IMR-90 (cell line): Measurements from ENCODE around the gene UTY. TPM values are rescaled to one million over a fixed set of nuclear protein-coding genes. Genes with fewer than 3 reads are reported as not detected.
"Not testable (repeated sequence)": the region's sequence is repeated elsewhere in the genome, so short reads cannot be mapped to it uniquely, and the experiment has no call there.

Experiments
- ATAC-seq: fragments of 200-7000 bp; cut with Tn5 transposase; 2 replicates; pipeline ENCODE4 v1.9.1; 2020; ENCODE audit warnings: low read depth, mild to moderate bottlenecking, moderate library complexity
- BruUV-seq: library from RNA; stranded (reverse); fragments of 400-500 nt; replicated peaks from 2 replicates; lab custom pipeline; 2021; lab: Mats Ljungman, UMichigan
- CTCF ChIA-PET: fragments of 300-600 bp; formaldehyde crosslinking; extraction: SDS; loops from one replicate; lab custom pipeline; 2021; ENCODE audit warnings: antibody characterized with exemption; lab: Yijun Ruan, JAX
- POLR2A ChIA-PET: fragments of 300-600 bp; sonication (Branson Sonifier 250); formaldehyde crosslinking; loops from one replicate; lab custom pipeline; 2022; ENCODE audit warnings: antibody characterized with exemption; ENCODE audit not compliant: unreplicated experiment; lab: Charles Lee
- DNase-seq: peaks from one replicate; pipeline ENCODE4 v3.0.0; 2013
- H2AFZ ChIP-seq: replicated peaks from 2 replicates; pipeline ENCODE3; 2013; ENCODE audit warnings: low read length, mild to moderate bottlenecking; ENCODE audit not compliant: poor library complexity
- H2AK5ac ChIP-seq: 2 replicates; pipeline ENCODE4 v1.6.1; 2013; ENCODE audit warnings: low read depth, low read length, inconsistent platforms
- H2AK9ac ChIP-seq: replicated peaks from 2 replicates; pipeline ENCODE3; 2013; ENCODE audit warnings: mild to moderate bottlenecking, low read depth, low read length, moderate library complexity; ENCODE audit not compliant: poor library complexity
- H2BK120ac ChIP-seq: 2 replicates; pipeline ENCODE4 v1.6.1; 2013; ENCODE audit warnings: low read depth, low read length, inconsistent platforms
- H2BK15ac ChIP-seq: 3 replicates; pipeline ENCODE4 v1.6.1; 2013; ENCODE audit warnings: low read depth, low read length, inconsistent platforms
- H2BK20ac ChIP-seq: 2 replicates; pipeline ENCODE4 v1.6.1; 2013; ENCODE audit warnings: low read depth, mild to moderate bottlenecking, inconsistent platforms, low read length, moderate library complexity
- H2BK5ac ChIP-seq: 2 replicates; pipeline ENCODE4 v1.6.1; 2013; ENCODE audit warnings: mild to moderate bottlenecking, low read depth, low read length, inconsistent platforms; ENCODE audit not compliant: poor library complexity, severe bottlenecking
- H3K14ac ChIP-seq: replicated peaks from 2 replicates; pipeline ENCODE4 v1.6.1; 2013; ENCODE audit warnings: low read depth, low read length, inconsistent platforms
- H3K18ac ChIP-seq: 2 replicates; pipeline ENCODE4 v1.6.1; 2013; ENCODE audit warnings: low read depth, low read length, control low read depth
- H3K23ac ChIP-seq: 2 replicates; pipeline ENCODE4 v1.6.1; 2013; ENCODE audit warnings: low read depth, low read length, inconsistent platforms
- H3K27ac ChIP-seq: 2 replicates; pipeline ENCODE4 v1.5.1; 2013; ENCODE audit warnings: mild to moderate bottlenecking, control low read depth, low read length; ENCODE audit not compliant: insufficient read depth
- H3K27me3 ChIP-seq: 2 replicates; pipeline ENCODE4 v1.6.1; 2013; ENCODE audit warnings: low read length; ENCODE audit not compliant: control insufficient read depth, insufficient read depth
- H3K36me3 ChIP-seq: 2 replicates; pipeline ENCODE4 v1.6.1; 2013; ENCODE audit warnings: low read length, mixed read lengths; ENCODE audit not compliant: control insufficient read depth, insufficient read depth
- H3K4ac ChIP-seq: 2 replicates; pipeline ENCODE4 v1.6.1; 2013; ENCODE audit warnings: low read depth, low read length, inconsistent platforms
- H3K4me1 ChIP-seq: 2 replicates; pipeline ENCODE4 v1.6.1; 2013; ENCODE audit warnings: low read length, mixed read lengths; ENCODE audit not compliant: control insufficient read depth, insufficient read depth
- H3K4me2 ChIP-seq: 2 replicates; pipeline ENCODE4 v1.6.1; 2013; ENCODE audit warnings: low read depth, mild to moderate bottlenecking, control low read depth, low read length, moderate library complexity
- H3K4me3 ChIP-seq: 2 replicates; pipeline ENCODE4 v1.5.1; 2013; ENCODE audit warnings: low read depth, mild to moderate bottlenecking, control low read depth, low read length, moderate library complexity; ENCODE audit not compliant: insufficient read depth
- H3K56ac ChIP-seq: 2 replicates; pipeline ENCODE4 v1.6.1; 2013; ENCODE audit warnings: low read length, inconsistent platforms; ENCODE audit not compliant: insufficient read depth; ENCODE audit errors: extremely low read depth
- H3K79me1 ChIP-seq, 2 experiments: 2 replicates each; pipeline ENCODE4 v1.6.1; 2013; ENCODE audit warnings: low read length in 2 of 2, inconsistent platforms in 1 of 2, low read depth in 1 of 2
- H3K9ac ChIP-seq: 2 replicates; pipeline ENCODE4 v1.6.1; 2013; ENCODE audit warnings: low read depth, low read length, control low read depth
- H3K9me1 ChIP-seq: 2 replicates; pipeline ENCODE4 v1.6.1; 2013; ENCODE audit warnings: low read length, inconsistent platforms; ENCODE audit not compliant: insufficient read depth
- H3K9me3 ChIP-seq: 2 replicates; pipeline ENCODE4 v1.6.1; 2013; ENCODE audit warnings: low read length; ENCODE audit not compliant: control insufficient read depth, insufficient read depth
- H4K20me1 ChIP-seq: 2 replicates; pipeline ENCODE4 v1.6.1; 2013; ENCODE audit warnings: low read length, inconsistent platforms; ENCODE audit not compliant: insufficient read depth
- H4K5ac ChIP-seq: 2 replicates; pipeline ENCODE4 v1.6.1; 2013; ENCODE audit warnings: mild to moderate bottlenecking, low read depth, low read length, control low read depth
- H4K8ac ChIP-seq, 2 experiments: 2 replicates each; pipeline ENCODE4 v1.6.1; 2013; ENCODE audit warnings: low read depth in 2 of 2, low read length in 2 of 2, control low read depth in 1 of 2, inconsistent platforms in 1 of 2
- H4K91ac ChIP-seq: 2 replicates; pipeline ENCODE4 v1.6.1; 2013; ENCODE audit warnings: low read depth, low read length, inconsistent platforms; ENCODE audit not compliant: insufficient read depth
- WGBS, 2 experiments: methylation state at CpG; one replicate each; pipeline versions ENCODE4 v1.1.5 to v1.1.7; 2013; ENCODE audit warnings: missing lambda C conversion rate in 2 of 2; ENCODE audit not compliant: insufficient read length in 1 of 2; ENCODE audit errors: extremely low coverage in 2 of 2; 5-methylcytosine and 5-hydroxymethylcytosine counted together
- dilution Hi-C: fragments of 300-500 bp; cut with HindIII; formaldehyde crosslinking; loops from one replicate; pipeline ENCODE4 v1.14.3; 2018; ENCODE audit warnings: low sequenced_read_pairs; ENCODE audit not compliant: unreplicated experiment
- in situ Hi-C: fragments of 300-500 bp; cut with MboI; formaldehyde crosslinking; loops from 3 replicates; pipeline ENCODE4 v1.14.3; 2019; ENCODE audit warnings: low sequenced_read_pairs, inconsistent platforms, mixed read lengths
- intact Hi-C: fragments of 100-400 bp; cut with micrococcal nuclease; formaldehyde crosslinking; loops from 2 replicates; pipeline ENCODE4 v1.10.0; 2022
- polyA plus RNA-seq, 3 experiments: library from polyadenylated mRNA; depleted of rRNA; stranded (reverse); fragments of >200 nt; gene quantifications; 2 replicates each; pipeline ENCODE4 v1.2.3, GENCODE V29; 2012; ENCODE audit warnings: low replicate concordance in 1 of 3
- total RNA-seq: library from RNA; depleted of rRNA; stranded (reverse); fragments of >200 nt; gene quantifications from 2 replicates; pipeline ENCODE4 v1.2.3, GENCODE V29; 2012

UTY gene
- total and polyA plus RNA-seq, 2 of the 4 experiments (the other 2 are of a cell fraction), result not detected

- intact Hi-C loops, H3K56ac ChIP-seq, H4K8ac ChIP-seq, H3K36me3 ChIP-seq, H4K20me1 ChIP-seq, CTCF ChIA-PET, H3K14ac ChIP-seq, dilution Hi-C loops, H3K23ac ChIP-seq, H3K4me2 ChIP-seq, H3K79me1 ChIP-seq, H3K27me3 ChIP-seq, H3K4me1 ChIP-seq, H3K4me3 ChIP-seq, H4K5ac ChIP-seq, H2BK5ac ChIP-seq, BruUV-seq, H2BK15ac ChIP-seq, H3K9me3 ChIP-seq, H3K4ac ChIP-seq, H2AK5ac ChIP-seq, H4K91ac ChIP-seq, POLR2A ChIA-PET, H3K9ac ChIP-seq, H2AK9ac ChIP-seq, in situ Hi-C loops, H2AFZ ChIP-seq, ATAC-seq, DNase-seq, H3K27ac ChIP-seq, H2BK20ac ChIP-seq, H3K9me1 ChIP-seq, H2BK120ac ChIP-seq, H3K18ac ChIP-seq: not testable (repeated sequence)
- no CpG with 5 or more reads among the region's 4 CpGs for WGBS, 2 experiments
Observed at GRCh38 chrY:13253941-13254440, 225.8 kb downstream of the UTY start.
